Kidney capillary endothelial cell (primary cell): Measurements from ENCODE around the gene XDH.

ENCODE experiments used
- DNase-seq: peaks from one replicate; pipeline ENCODE4 v3.0.0-alpha.2; 2018; ENCODE audit warnings: low spot score

The XDH gene

GRCh38 chr2:31414601-31415241 is at the start of gene XDH:
XDH (minus strand) TSS chr2:31414742; CDS start chr2:31414666, 76 bp downstream.
- no peak for DNase-seq

GRCh38 chr2:31457651-31458050 is 43.1 kb upstream of the XDH start:
- DNase-seq, result no peak

GRCh38 chr2:31446848-31447247 is 32.3 kb upstream of the XDH start:
- no peak for DNase-seq

- no peak for DNase-seq
These were observed 27.8 kb upstream of the XDH start for GRCh38 chr2:31442376-31442775.

GRCh38 chr2:31440764-31441163 is 26.2 kb upstream of the XDH start:
- no peak for DNase-seq

GRCh38 chr2:31434911-31435310 is 20.4 kb upstream of the XDH start:
- no peak for DNase-seq

GRCh38 chr2:31433541-31433940 is 19.0 kb upstream of the XDH start:
- no peak for DNase-seq

GRCh38 chr2:31430439-31431165 is 16.1 kb upstream of the XDH start:
- no peak for DNase-seq

- DNase-seq, result no peak
These were observed 15.4 kb upstream of the XDH start for GRCh38 chr2:31429759-31430438.

GRCh38 chr2:31429040-31429439 is 14.5 kb upstream of the XDH start:
- no peak for DNase-seq

- no peak for DNase-seq
These were observed 13.5 kb upstream of the XDH start for GRCh38 chr2:31428001-31428418.

- no peak for DNase-seq
These were observed 11.6 kb upstream of the XDH start for GRCh38 chr2:31426096-31426495.

- DNase-seq, result no peak
These were observed 7.1 kb upstream of the XDH start for GRCh38 chr2:31421634-31422033.

GRCh38 chr2:31420936-31421335 is 6.4 kb upstream of the XDH start:
- no peak for DNase-seq

- no peak for DNase-seq
These were observed 4.8 kb upstream of the XDH start for GRCh38 chr2:31419386-31419785.

- no peak for DNase-seq
These were observed 879 bp upstream of the XDH start for GRCh38 chr2:31415421-31415820.

GRCh38 chr2:31413862-31414550 is 536 bp downstream of the XDH start:
- DNase-seq, result no peak

- DNase-seq, result no peak
These were observed 1.5 kb downstream of the XDH start for GRCh38 chr2:31413025-31413424.

GRCh38 chr2:31411771-31412170 is 2.8 kb downstream of the XDH start:
- no peak for DNase-seq

- no peak for DNase-seq
These were observed 7.8 kb downstream of the XDH start for GRCh38 chr2:31406593-31407385.

- no peak for DNase-seq
These were observed 9.7 kb downstream of the XDH start for GRCh38 chr2:31404827-31405226.

GRCh38 chr2:31404302-31404701 is 10.2 kb downstream of the XDH start:
- no peak for DNase-seq
